ENCODE data around the gene TAS2R42. TPM values are rescaled to one million over a fixed set of nuclear protein-coding genes. Genes with fewer than 3 reads are reported as not detected.

TAS2R42 gene
- total RNA-seq, 1 experiment from 2014 or later, result not detected

DNA sequence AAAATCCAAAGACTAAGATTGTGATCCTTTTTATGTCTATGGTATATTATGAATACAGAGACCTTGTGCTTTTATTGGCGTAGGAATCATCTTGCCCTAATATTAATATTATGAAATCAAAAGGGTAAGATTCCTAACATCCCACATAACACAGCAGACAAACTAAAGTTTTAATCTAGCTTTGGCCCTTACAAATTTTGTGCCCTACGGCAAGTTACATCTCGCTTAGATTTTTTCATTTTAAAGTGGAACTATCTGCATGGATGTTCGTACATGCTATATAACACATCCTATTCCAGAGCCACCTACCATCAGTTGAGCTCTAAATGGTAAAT lies 16.0 kb downstream of the TAS2R42 start:
- Histone ChIP-seq H3K27ac (peak overlapping the region; percentile 94), H3K36me3 (peaks cover 51% of the 10 kb centered on the region), H3K27me3 (replicated peaks) (no peaks in the 10 kb centered on the region), H3K4me3 (peak overlapping the region; percentile 83), H3K9me3 (replicated peaks) (no peaks in the 10 kb centered on the region), H3K4me1 (replicated peaks) (peaks cover 10% of the 10 kb centered on the region)
- no peak for DNase-seq (ENCODE audit: low read depth in 1 of 2, low spot score in 2 of 2)

DNA sequence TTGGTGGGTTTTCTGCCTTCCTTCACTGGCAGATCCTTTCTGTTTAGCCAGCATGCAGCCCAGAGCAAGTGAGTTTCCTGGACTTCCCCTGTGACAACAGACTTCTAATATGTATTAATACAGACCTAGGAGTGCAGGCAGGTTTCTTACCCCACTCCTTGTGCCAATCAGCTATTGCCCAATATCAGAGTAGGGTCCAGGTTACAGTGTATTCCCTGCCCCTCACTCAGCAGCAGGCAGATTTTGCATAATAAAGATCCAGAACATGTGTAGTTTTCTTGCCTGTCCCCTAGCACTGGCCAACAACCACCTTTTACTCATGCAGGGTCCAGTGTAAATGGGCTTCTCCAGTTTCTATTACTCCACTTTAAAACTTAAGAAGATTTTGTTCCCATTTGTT lies 20.4 kb downstream of the TAS2R42 start:
- peaks cover 10% of the 10 kb centered on the region for H3K4me1 ChIP-seq (replicated peaks)
- no peaks in the 10 kb centered on the region for H3K27me3 ChIP-seq (replicated peaks)
- H3K27ac ChIP-seq, result no peak overlapping the region
- no peaks in the 10 kb centered on the region for H3K9me3 ChIP-seq (replicated peaks)
- no peak for DNase-seq (ENCODE audit: low read depth in 1 of 2, low spot score in 2 of 2)
- no peak overlapping the region for H3K4me3 ChIP-seq
- peaks cover 71% of the 10 kb centered on the region for H3K36me3 ChIP-seq

DNA sequence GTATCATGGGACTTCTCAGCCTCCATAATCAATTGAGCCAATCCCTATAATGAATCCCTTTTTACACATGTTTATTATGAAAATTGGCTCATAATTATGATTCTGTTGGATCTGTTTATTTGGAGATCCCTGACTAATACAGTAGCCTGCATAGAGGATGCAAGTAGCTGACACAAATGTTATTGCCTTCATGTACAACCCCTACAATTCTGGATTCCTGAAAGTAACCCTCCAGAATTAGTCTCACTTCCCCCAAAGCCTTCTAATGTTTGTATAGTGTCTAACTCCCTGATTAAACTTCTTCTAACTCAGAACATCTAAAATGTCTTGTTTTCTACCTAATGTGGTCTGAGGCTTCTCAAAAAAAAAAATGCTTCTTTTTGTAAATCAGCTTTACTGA lies 22.4 kb downstream of the TAS2R42 start:
- Histone ChIP-seq H3K4me1 (replicated peaks) (no peaks in the 10 kb centered on the region), H3K9me3 (replicated peaks) (no peaks in the 10 kb centered on the region), H3K4me3 (no peak overlapping the region), H3K27me3 (replicated peaks) (no peaks in the 10 kb centered on the region), H3K27ac (no peak overlapping the region), H3K36me3 (peaks cover 64% of the 10 kb centered on the region)
- DNase-seq (ENCODE audit: low read depth in 1 of 2, low spot score in 2 of 2), result no peak

DNA sequence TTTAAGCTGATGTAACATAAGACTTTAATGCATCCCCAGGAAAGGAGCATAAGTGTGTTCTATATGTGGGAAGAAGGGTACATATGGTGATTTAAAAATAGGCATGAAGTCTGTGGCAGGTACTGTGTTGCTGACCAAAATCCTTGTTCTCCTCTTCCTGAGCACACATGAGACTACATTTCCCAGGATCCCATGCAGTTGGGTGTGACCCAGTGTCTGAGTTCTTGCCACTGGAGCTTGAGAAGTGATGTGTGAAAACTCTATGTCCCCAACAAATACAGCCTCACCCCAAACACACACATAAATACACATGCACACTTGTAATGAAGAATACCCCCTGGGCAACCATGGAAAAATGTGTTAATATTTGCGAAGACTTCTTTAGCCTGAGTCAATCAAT lies 24.2 kb downstream of the TAS2R42 start:
- H3K27ac ChIP-seq, result no peak overlapping the region
- no peak for DNase-seq (ENCODE audit: low read depth in 1 of 2, low spot score in 2 of 2)
- H3K36me3 ChIP-seq, result peaks cover 57% of the 10 kb centered on the region
- no peaks in the 10 kb centered on the region for H3K4me1 ChIP-seq (replicated peaks)
- H3K27me3 ChIP-seq (replicated peaks), result no peaks in the 10 kb centered on the region
- H3K9me3 ChIP-seq (replicated peaks), result no peaks in the 10 kb centered on the region
- H3K4me3 ChIP-seq, result no peak overlapping the region

DNA sequence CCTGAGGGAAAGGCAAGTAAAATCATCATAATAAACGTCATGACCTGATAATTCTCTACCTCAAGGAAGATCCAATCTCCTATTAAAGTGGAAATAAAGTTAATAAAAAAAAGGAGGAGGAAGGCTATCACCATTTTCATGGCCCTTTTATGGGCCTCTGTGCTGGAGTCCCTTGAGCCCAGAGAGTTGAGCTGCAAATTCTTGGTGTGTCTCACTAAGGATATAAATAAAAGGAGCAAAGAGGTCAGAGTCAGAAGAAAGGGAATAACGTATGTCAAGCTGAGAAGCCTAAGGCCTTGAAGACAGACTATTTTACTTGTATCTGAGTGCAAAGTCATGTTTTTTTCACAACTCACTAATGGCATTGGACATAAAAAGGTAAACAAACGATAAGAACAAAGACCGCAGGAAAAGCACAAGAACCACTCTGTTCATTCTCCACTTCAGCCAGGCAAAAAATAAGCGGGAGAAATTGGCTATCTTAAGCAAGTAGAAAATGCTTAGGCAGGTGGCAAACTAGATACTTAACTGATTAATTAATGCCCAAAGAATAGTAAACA lies 27.8 kb downstream of the TAS2R42 start:
- Histone ChIP-seq H3K9me3 (replicated peaks) (no peaks in the 10 kb centered on the region), H3K4me3 (no peak overlapping the region), H3K36me3 (peaks cover 37% of the 10 kb centered on the region), H3K4me1 (replicated peaks) (no peaks in the 10 kb centered on the region), H3K27me3 (replicated peaks) (no peaks in the 10 kb centered on the region), H3K27ac (no peak overlapping the region)
- no peak for DNase-seq (ENCODE audit: low read depth in 1 of 2, low spot score in 2 of 2)

DNA sequence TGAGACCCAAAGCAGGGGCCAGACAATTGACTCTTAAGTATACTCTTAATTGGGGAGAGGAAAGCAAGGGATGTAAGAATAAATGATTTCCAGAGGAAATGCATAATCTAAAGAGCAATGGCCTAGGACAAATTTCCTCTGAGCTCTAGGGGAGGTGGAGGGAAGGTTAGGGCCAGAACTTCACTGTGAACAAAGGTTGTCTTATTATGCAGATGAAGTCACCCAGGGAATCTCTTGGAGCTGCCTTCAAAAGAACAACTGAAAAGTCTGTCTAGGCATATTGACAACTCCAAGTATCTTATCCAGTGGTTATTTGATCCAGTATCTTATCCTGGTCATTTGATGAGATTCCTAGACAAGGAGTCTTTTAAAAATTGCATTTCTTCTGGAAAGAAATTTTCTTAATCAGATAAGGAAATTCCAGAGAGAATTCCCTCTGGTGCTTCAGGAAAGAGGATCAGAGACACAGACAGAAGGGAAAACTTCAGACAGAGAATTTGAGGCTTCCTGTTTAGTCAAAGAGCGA lies 32.3 kb downstream of the TAS2R42 start:
- Histone ChIP-seq H3K36me3 (peaks cover 7% of the 10 kb centered on the region), H3K4me1 (replicated peaks) (no peaks in the 10 kb centered on the region), H3K4me3 (no peak overlapping the region), H3K9me3 (replicated peaks) (no peaks in the 10 kb centered on the region), H3K27me3 (replicated peaks) (no peaks in the 10 kb centered on the region), H3K27ac (no peak overlapping the region)
- no peak for DNase-seq (ENCODE audit: low read depth in 1 of 2, low spot score in 2 of 2)

DNA sequence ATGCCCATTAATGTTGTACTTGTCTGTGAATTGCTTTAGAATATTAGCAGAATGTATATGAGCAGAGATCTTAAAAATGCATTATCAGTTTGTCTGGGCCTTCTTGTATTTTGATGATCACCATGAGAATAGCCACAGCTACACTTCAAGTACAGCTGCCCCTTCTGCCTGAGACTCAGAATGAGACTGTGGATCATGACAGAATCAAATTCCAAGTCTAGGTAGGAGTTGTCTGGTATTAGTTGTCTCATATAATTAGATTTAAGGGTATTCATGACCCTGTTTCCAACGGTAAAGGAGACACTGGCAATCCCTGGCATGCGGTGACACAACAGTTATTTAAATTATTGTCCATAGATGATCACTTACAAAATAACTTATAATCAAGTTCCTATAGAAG lies 34.0 kb downstream of the TAS2R42 start:
- Histone ChIP-seq H3K9me3 (replicated peaks) (no peaks in the 10 kb centered on the region), H3K27me3 (replicated peaks) (no peaks in the 10 kb centered on the region), H3K27ac (no peak overlapping the region), H3K4me1 (replicated peaks) (no peaks in the 10 kb centered on the region), H3K4me3 (no peak overlapping the region), H3K36me3 (peaks cover 7% of the 10 kb centered on the region)
- no peak for DNase-seq (ENCODE audit: low read depth in 1 of 2, low spot score in 2 of 2)

DNA sequence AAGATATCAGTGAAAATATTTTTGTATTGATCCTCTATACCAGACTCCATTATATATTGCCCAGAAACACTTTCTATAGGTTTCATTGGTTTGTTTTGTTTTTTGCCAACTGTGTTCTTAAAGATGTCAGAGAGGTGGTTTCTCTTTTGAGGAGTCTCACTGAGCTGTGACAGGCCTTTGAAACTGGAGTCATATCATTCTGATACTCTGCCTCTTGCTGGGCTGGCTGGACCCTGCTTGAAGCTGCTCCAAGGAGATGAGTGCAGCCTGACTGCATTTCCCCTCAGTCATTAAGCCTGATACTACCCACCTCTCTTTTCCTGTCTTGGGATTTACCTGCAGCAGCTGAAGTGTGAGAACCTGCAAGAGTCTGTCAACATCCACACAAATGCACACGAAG lies 35.9 kb downstream of the TAS2R42 start:
- H3K9me3 ChIP-seq (replicated peaks), result no peaks in the 10 kb centered on the region
- H3K4me1 ChIP-seq (replicated peaks), result no peaks in the 10 kb centered on the region
- no peaks in the 10 kb centered on the region for H3K27me3 ChIP-seq (replicated peaks)
- H3K27ac ChIP-seq, result no peak overlapping the region
- no peak for DNase-seq (ENCODE audit: low read depth in 1 of 2, low spot score in 2 of 2)
- H3K4me3 ChIP-seq, result no peak overlapping the region
- H3K36me3 ChIP-seq, result peaks cover 5% of the 10 kb centered on the region

DNA sequence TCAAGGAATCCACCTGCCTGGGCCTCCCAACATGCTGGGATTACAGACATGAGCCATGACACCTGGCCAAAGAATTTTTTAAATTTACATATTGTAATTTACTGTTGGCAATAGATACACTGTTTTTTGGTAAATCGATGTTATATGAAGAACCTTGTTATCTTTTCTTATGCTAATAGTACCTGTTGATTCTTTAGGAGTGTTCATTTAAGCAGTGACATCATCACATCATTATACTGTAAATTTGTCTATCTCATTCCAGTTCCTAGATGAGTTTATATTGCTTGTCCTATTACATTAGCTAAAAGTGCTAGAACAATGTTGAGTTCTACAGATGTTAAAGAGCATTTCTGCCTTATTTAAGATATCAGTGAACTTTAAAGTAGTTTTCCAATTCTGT lies 39.3 kb downstream of the TAS2R42 start:
- no peaks in the 10 kb centered on the region for H3K4me1 ChIP-seq (replicated peaks)
- no peak overlapping the region for H3K4me3 ChIP-seq
- H3K36me3 ChIP-seq, result peaks cover 4% of the 10 kb centered on the region; the same call in 1 of the 2 replicates
- no peak for DNase-seq (ENCODE audit: low read depth in 1 of 2, low spot score in 2 of 2)
- H3K9me3 ChIP-seq (replicated peaks), result no peaks in the 10 kb centered on the region
- no peaks in the 10 kb centered on the region for H3K27me3 ChIP-seq (replicated peaks)
- H3K27ac ChIP-seq, result no peak overlapping the region

DNA sequence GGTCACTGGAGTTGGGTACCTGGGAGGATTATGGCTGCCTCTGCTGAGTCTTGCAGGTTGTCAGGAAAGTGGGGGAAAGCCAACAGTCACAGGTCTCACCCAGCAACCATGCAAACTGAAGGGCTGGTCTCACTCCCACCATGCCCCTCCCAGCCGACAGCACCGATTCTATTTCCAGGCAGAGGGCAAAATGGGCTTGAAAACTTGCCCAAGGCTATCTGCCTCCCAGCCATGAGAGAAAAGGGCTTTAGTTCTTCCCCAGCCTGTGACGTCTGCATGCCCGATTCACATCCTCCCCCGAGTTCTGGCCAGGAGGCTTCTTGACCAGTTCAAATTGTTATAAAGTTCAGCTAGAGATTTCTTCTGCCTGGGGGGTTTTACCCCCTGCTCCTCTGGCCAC lies 42.4 kb downstream of the TAS2R42 start:
- no peaks in the 10 kb centered on the region for H3K9me3 ChIP-seq (replicated peaks)
- H3K4me3 ChIP-seq, result no peak overlapping the region
- no peaks in the 10 kb centered on the region for H3K4me1 ChIP-seq (replicated peaks)
- no peaks in the 10 kb centered on the region for H3K27me3 ChIP-seq (replicated peaks)
- no peak overlapping the region for H3K27ac ChIP-seq
- H3K36me3 ChIP-seq, result no peaks in the 10 kb centered on the region
- no peak for DNase-seq (ENCODE audit: low read depth in 1 of 2, low spot score in 2 of 2)

DNA sequence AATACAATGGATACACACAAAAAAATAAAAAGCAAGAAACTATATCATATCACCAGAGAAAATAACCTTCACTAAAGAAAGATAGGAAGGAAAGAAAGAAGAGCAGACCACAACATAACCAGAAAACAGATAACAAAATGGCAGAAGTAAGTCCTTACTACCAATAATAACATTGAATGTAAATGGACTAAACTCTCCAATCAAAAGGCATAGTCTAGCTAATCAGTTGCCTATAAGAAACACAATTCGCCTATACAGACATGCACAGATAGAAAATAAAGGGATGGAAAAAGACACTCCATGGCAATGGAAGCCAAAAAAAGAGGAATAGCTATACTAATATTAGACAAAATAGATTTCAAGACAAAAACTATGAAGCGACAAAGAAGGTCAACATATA lies 43.4 kb downstream of the TAS2R42 start:
- Histone ChIP-seq H3K27me3 (replicated peaks) (no peaks in the 10 kb centered on the region), H3K27ac (no peak overlapping the region), H3K9me3 (replicated peaks) (no peaks in the 10 kb centered on the region), H3K4me1 (replicated peaks) (no peaks in the 10 kb centered on the region), H3K4me3 (no peak overlapping the region), H3K36me3 (no peaks in the 10 kb centered on the region)
- DNase-seq (ENCODE audit: low read depth in 1 of 2, low spot score in 2 of 2), result no peak

DNA sequence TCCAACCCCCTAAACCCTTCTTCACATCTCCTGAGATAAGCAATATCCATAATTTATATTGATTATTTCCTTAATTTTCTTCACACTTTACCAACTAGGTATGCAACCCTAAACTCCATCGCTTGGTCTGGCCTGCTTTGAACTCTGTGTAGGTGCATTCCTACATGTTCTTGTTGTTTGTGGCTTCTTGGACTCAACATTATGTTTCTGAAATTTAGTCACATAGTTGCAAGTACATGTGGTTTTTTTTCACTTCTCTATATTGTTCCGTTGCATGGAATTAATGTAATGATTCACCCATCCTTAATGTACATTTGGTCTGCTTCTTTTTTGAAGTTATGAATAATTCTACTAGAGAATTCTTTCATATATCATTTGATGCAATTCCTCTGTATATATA lies 50.7 kb downstream of the TAS2R42 start:
- Histone ChIP-seq H3K4me3 (no peak overlapping the region), H3K27me3 (replicated peaks) (no peaks in the 10 kb centered on the region), H3K27ac (no peak overlapping the region), H3K9me3 (replicated peaks) (no peaks in the 10 kb centered on the region), H3K36me3 (no peaks in the 10 kb centered on the region), H3K4me1 (replicated peaks) (no peaks in the 10 kb centered on the region)
- DNase-seq (ENCODE audit: low read depth in 1 of 2, low spot score in 2 of 2), result no peak

Other genes starting within 250 kb of the TAS2R42 start
- 1.3 and 2.9 TPM in 2 replicates for gene TAS2R14, start 247.7 kb downstream of the TAS2R42 start, total RNA-seq (2014; rRNA removed; shearing (Covaris generic))
- gene TAS2R50, start 200.0 kb downstream of the TAS2R42 start, total RNA-seq (2014; rRNA removed; shearing (Covaris generic)), result 0.84 TPM in 1 of 2 replicates, not detected in the other
- 1.1 TPM in 1 of 2 replicates, not detected in the other for gene TAS2R20, start 188.6 kb downstream of the TAS2R42 start, total RNA-seq (2014; rRNA removed; shearing (Covaris generic))
- gene TAS2R19, start 164.3 kb downstream of the TAS2R42 start, total RNA-seq (2014; rRNA removed; shearing (Covaris generic)), result 0.34 and 1.9 TPM in 2 replicates
- 1.5 TPM in 1 of 2 replicates, not detected in the other for gene TAS2R31, start 155.5 kb downstream of the TAS2R42 start, total RNA-seq (2014; rRNA removed; shearing (Covaris generic))
- gene TAS2R46, start 124.6 kb downstream of the TAS2R42 start, total RNA-seq (2014; rRNA removed; shearing (Covaris generic)), result 0.89 and 6.9 TPM in 2 replicates
- 0.29 TPM in 1 of 2 replicates, not detected in the other for gene TAS2R43, start 94.6 kb downstream of the TAS2R42 start, total RNA-seq (2014; rRNA removed; shearing (Covaris generic))
- gene TAS2R30, start 52.3 kb downstream of the TAS2R42 start, total RNA-seq (2014; rRNA removed; shearing (Covaris generic)), result 1.6 and 1.8 TPM in 2 replicates
- gene SMIM10L1, start 15.7 kb downstream of the TAS2R42 start, total RNA-seq (2014; rRNA removed; shearing (Covaris generic)), result 11.3 and 13.2 TPM in 2 replicates
- not detected in 2 replicates for gene PRB3, start 82.8 kb upstream of the TAS2R42 start, total RNA-seq (2014; rRNA removed; shearing (Covaris generic))
- not detected in 2 replicates for gene PRB4, start 123.5 kb upstream of the TAS2R42 start, total RNA-seq (2014; rRNA removed; shearing (Covaris generic))
- gene PRB2, start 208.6 kb upstream of the TAS2R42 start, total RNA-seq (2014; rRNA removed; shearing (Covaris generic)), result not detected in 2 replicates

Data from SJSA1 (cell line).